Osteocyte (in vitro differentiated cells): ENCODE measurements around the gene CHAF1A. TPM values are rescaled to one million over a fixed set of nuclear protein-coding genes. Genes with fewer than 3 reads are reported as not detected.
A peak's percentile ranks its signal among the peaks of the same experiment; 100 is the strongest.

Experiments used
- DNase-seq: peaks from one replicate; pipeline ENCODE4 v3.0.0; 2021; ENCODE audit warnings: mixed read lengths; ENCODE audit not compliant: unreplicated experiment; ENCODE audit errors: extremely low spot score
- H3K27ac Mint-ChIP-seq: one replicate; pipeline ENCODE4 v1.8.0; 2021; ENCODE audit warnings: mild to moderate bottlenecking, mixed read lengths; ENCODE audit not compliant: unreplicated experiment
- H3K27me3 Mint-ChIP-seq: one replicate; pipeline ENCODE4 v1.8.0; 2021; ENCODE audit warnings: mixed read lengths; ENCODE audit not compliant: unreplicated experiment
- H3K36me3 Mint-ChIP-seq: one replicate; pipeline ENCODE4 v1.8.0; 2021; ENCODE audit warnings: mixed read lengths; ENCODE audit not compliant: unreplicated experiment
- H3K4me1 Mint-ChIP-seq: one replicate; pipeline ENCODE4 v1.8.0; 2021; ENCODE audit warnings: mixed read lengths; ENCODE audit not compliant: unreplicated experiment
- H3K4me3 Mint-ChIP-seq: one replicate; pipeline ENCODE4 v1.8.0; 2021; ENCODE audit warnings: mild to moderate bottlenecking, moderate library complexity, mixed read lengths; ENCODE audit not compliant: unreplicated experiment
- H3K9me3 Mint-ChIP-seq: one replicate; pipeline ENCODE4 v1.8.0; 2021; ENCODE audit warnings: mixed read lengths; ENCODE audit not compliant: unreplicated experiment
- total RNA-seq: library from RNA; stranded (reverse); gene quantifications from 2 replicates; pipeline ENCODE4 v1.2.1, GENCODE V29; 2021
- TF ChIP-seq, protein P1 (sequence below): fragments of 200-600 bp; sonication (generic); IDR thresholded peaks from 2 replicates; pipeline ENCODE4 v1.5.0; 2021; ENCODE audit warnings: antibody characterized with exemption, mild to moderate bottlenecking, moderate library complexity

Gene CHAF1A
- total RNA-seq, 1 donor from 2014 or later: 9.7 TPM

DNA sequence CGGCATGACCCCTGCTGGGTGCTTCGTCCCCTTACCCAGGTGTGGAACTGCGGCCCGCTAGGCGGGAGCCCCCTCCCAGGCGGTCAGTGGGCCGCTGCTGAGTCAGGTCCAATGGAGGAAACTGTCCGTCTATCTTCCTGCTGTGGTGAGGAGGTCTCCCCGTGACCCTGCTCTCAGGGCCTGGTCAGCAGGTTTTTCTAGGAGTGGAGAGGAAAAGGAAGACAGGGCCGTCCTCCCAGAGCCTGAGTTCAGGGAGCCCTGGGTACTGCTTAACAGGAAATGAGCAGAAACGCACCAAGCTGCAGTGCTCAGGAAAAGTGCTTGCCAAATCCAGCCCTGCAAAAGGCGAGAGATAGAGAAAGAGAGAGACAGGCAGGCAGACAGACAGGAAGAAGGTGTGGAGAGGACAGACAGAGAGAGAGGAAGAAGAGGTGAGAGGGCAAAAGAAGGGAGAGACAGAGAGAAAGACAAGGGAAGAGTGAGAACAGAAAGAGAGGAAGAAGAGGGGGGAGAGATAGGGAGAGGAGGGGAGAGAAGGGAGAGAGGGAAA is 12.3 kb upstream of the CHAF1A start:
- peaks cover under 1% of the 10 kb centered on the region for H3K36me3 Mint-ChIP-seq
- no peaks in the 10 kb centered on the region for H3K27me3 Mint-ChIP-seq
- H3K9me3 Mint-ChIP-seq: no peaks in the 10 kb centered on the region
- no peak for DNase-seq
- peaks cover 70% of the 10 kb centered on the region for H3K4me1 Mint-ChIP-seq
- peak overlapping the region; percentile 94 for H3K27ac Mint-ChIP-seq
- peak overlapping the region; percentile 66 for H3K4me3 Mint-ChIP-seq
- TF ChIP-seq, protein P1, sequence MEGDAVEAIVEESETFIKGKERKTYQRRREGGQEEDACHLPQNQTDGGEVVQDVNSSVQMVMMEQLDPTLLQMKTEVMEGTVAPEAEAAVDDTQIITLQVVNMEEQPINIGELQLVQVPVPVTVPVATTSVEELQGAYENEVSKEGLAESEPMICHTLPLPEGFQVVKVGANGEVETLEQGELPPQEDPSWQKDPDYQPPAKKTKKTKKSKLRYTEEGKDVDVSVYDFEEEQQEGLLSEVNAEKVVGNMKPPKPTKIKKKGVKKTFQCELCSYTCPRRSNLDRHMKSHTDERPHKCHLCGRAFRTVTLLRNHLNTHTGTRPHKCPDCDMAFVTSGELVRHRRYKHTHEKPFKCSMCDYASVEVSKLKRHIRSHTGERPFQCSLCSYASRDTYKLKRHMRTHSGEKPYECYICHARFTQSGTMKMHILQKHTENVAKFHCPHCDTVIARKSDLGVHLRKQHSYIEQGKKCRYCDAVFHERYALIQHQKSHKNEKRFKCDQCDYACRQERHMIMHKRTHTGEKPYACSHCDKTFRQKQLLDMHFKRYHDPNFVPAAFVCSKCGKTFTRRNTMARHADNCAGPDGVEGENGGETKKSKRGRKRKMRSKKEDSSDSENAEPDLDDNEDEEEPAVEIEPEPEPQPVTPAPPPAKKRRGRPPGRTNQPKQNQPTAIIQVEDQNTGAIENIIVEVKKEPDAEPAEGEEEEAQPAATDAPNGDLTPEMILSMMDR: no peak

DNA sequence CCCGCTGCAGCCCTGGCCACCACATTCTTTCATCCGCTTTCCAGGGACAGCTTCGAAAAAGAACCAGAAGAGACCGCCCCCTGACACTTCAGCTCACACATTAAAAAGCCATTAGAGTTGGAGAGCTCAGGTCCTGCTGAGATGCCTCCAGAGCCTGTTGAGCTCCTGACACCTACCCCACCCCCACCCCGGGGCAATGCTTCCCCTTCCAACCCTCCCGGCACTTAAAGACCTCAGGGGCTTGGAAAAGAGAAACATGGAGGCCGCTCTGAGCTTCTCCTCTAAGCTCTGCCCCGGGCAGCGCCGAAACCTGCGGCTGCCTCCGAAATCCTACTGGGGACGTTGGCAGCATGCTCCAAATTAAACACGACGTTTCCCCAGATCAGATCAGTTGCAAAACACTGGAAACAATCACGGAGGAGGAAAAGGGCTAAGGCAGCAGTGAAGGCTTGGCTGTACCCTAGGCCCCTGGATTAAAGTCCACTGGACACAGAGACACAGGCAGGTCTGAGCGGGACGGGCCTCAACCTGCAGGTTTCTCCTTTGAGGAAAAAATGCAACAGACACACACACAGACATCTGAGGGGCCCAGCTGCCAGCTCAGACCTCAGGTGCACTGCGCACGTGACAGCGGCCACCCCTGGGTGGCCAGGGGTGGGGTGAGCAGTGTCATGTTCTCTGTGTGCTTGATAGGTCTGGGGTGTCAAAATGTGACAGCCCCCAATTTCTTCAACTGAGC is 11.7 kb upstream of the CHAF1A start:
- peak overlapping the region; percentile 94 for H3K27ac Mint-ChIP-seq

DNA sequence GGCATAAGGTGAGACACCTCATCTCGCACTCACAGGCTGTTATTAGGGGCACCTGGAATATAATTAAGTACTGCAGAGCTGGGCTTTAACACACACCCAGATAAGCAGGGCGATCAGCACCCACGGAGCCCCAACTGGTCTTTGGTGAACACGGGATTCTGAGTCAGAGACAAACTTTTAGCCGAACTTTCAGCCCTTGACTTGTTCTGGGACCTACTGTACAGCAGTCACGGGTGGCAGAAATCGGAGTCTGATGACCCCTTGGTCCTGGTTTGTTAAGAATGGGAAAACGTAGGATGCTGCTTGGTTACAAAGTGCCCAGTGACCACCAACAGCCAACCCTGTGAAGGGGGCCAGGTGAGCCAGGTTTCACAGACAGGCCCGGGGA is 11.1 kb upstream of the CHAF1A start:
- Mint-ChIP-seq H3K9me3 (no peaks in the 10 kb centered on the region), H3K27me3 (no peaks in the 10 kb centered on the region), H3K36me3 (peaks cover 3% of the 10 kb centered on the region), H3K4me3 (peak overlapping the region; percentile 33), H3K27ac (peak overlapping the region; percentile 94), H3K4me1 (peaks cover 59% of the 10 kb centered on the region)
- DNase-seq: no peak
- TF ChIP-seq, protein P1: no peak

More for the DNA sequence above, 11.7 kb upstream of the CHAF1A start:
- Mint-ChIP-seq H3K4me1 (peaks cover 64% of the 10 kb centered on the region), H3K4me3 (peak overlapping the region; percentile 66), H3K27me3 (no peaks in the 10 kb centered on the region), H3K36me3 (peaks cover 3% of the 10 kb centered on the region), H3K9me3 (no peaks in the 10 kb centered on the region)
- DNase-seq: no peak
- TF ChIP-seq, protein P1: no peak

DNA sequence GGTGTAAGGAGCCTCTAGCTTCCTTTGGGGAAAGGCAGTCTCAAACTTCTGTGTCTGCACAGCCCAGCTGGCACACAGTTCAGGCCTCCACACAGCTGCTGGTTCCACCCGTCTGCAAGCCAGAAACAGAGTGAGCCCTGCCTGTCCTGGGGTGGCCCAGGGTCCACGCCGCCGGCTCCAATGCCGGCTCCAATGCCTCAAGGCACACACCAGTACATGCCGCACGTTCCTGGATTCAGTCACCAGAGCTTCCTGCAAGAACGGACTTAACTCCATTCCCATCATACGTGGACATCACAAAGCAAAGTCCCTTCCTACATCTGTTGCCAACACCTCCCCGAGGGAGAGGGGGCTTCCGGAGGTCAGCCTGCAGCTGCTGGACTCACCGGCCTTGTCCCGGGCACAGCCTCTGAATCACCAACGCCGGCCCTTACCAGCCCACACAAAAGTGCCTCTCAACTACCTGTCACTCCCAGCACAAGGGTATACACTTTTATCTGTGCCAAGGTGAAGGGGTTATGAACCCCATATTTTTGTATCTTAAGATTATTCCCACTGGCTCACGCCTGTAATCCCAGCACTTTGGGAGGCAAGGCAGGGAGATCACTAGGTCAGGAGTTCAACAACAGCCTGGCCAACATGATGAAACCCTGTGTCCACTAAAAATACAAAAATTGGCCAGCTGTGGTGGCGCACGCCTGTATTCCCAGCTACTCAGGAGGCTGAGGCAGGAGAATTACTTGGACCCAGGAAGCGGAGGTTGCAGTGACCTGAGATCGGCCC is 10.5 kb upstream of the CHAF1A start:
- Mint-ChIP-seq H3K27ac (peak overlapping the region; percentile 94), H3K27me3 (no peaks in the 10 kb centered on the region), H3K9me3 (no peaks in the 10 kb centered on the region), H3K36me3 (peaks cover 9% of the 10 kb centered on the region), H3K4me3 (peak overlapping the region; percentile 33), H3K4me1 (peaks cover 65% of the 10 kb centered on the region)
- TF ChIP-seq, protein P1: no peak
- peak; percentile 86 for DNase-seq
